Osteocyte (in vitro differentiated cells): ENCODE measurements around the gene SLC18A2. TPM values are rescaled to one million over a fixed set of nuclear protein-coding genes. Genes with fewer than 3 reads are reported as not detected.
A peak's percentile ranks its signal among the peaks of the same experiment; 100 is the strongest.

Source experiments
- DNase-seq: peaks from one replicate; pipeline ENCODE4 v3.0.0; 2021; ENCODE audit warnings: mixed read lengths; ENCODE audit not compliant: unreplicated experiment; ENCODE audit errors: extremely low spot score
- H3K27ac Mint-ChIP-seq: one replicate; pipeline ENCODE4 v1.8.0; 2021; ENCODE audit warnings: mild to moderate bottlenecking, mixed read lengths; ENCODE audit not compliant: unreplicated experiment
- H3K27me3 Mint-ChIP-seq: one replicate; pipeline ENCODE4 v1.8.0; 2021; ENCODE audit warnings: mixed read lengths; ENCODE audit not compliant: unreplicated experiment
- H3K36me3 Mint-ChIP-seq: one replicate; pipeline ENCODE4 v1.8.0; 2021; ENCODE audit warnings: mixed read lengths; ENCODE audit not compliant: unreplicated experiment
- H3K4me1 Mint-ChIP-seq: one replicate; pipeline ENCODE4 v1.8.0; 2021; ENCODE audit warnings: mixed read lengths; ENCODE audit not compliant: unreplicated experiment
- H3K4me3 Mint-ChIP-seq: one replicate; pipeline ENCODE4 v1.8.0; 2021; ENCODE audit warnings: mild to moderate bottlenecking, moderate library complexity, mixed read lengths; ENCODE audit not compliant: unreplicated experiment
- H3K9me3 Mint-ChIP-seq: one replicate; pipeline ENCODE4 v1.8.0; 2021; ENCODE audit warnings: mixed read lengths; ENCODE audit not compliant: unreplicated experiment
- CTCF ChIP-seq: fragments of 200-600 bp; sonication (generic); IDR thresholded peaks from 2 replicates; pipeline ENCODE4 v1.5.0; 2021; ENCODE audit warnings: antibody characterized with exemption, mild to moderate bottlenecking, moderate library complexity
- total RNA-seq: library from RNA; stranded (reverse); gene quantifications from 2 replicates; pipeline ENCODE4 v1.2.1, GENCODE V29; 2021

The SLC18A2 gene
- total RNA-seq, 1 donor from 2014 or later = not detected

GRCh38 chr10:117257721-117258120 is 16.8 kb downstream of the SLC18A2 start:
- no peaks in the 10 kb centered on the region for H3K9me3 Mint-ChIP-seq
- no peak overlapping the region for H3K27ac Mint-ChIP-seq
- TF ChIP-seq CTCF = no peak

GRCh38 chr10:117259279-117259678 is 18.4 kb downstream of the SLC18A2 start:
- TF ChIP-seq CTCF = no peak
- Mint-ChIP-seq H3K27me3 (peaks cover 41% of the 10 kb centered on the region), H3K36me3 (no peaks in the 10 kb centered on the region), H3K4me1 (peaks cover 2% of the 10 kb centered on the region), H3K9me3 (no peaks in the 10 kb centered on the region), H3K4me3 (no peak overlapping the region), H3K27ac (no peak overlapping the region)
- DNase-seq = no peak

More at GRCh38 chr10:117257721-117258120, 16.8 kb downstream of the SLC18A2 start:
- H3K27me3 Mint-ChIP-seq = peaks cover 44% of the 10 kb centered on the region
- no peak overlapping the region for H3K4me3 Mint-ChIP-seq
- H3K36me3 Mint-ChIP-seq = no peaks in the 10 kb centered on the region
- DNase-seq = peak; percentile 42
- H3K4me1 Mint-ChIP-seq = peaks cover 2% of the 10 kb centered on the region

GRCh38 chr10:117260084-117260483 is 19.2 kb downstream of the SLC18A2 start:
- peaks cover 39% of the 10 kb centered on the region for H3K27me3 Mint-ChIP-seq
- no peak for TF ChIP-seq CTCF
- no peaks in the 10 kb centered on the region for H3K36me3 Mint-ChIP-seq
- H3K4me3 Mint-ChIP-seq = no peak overlapping the region
- peaks cover 2% of the 10 kb centered on the region for H3K4me1 Mint-ChIP-seq
- DNase-seq = no peak
- no peak overlapping the region for H3K27ac Mint-ChIP-seq
- no peaks in the 10 kb centered on the region for H3K9me3 Mint-ChIP-seq

- H3K27ac Mint-ChIP-seq = no peak overlapping the region
- no peaks in the 10 kb centered on the region for H3K9me3 Mint-ChIP-seq
- peaks cover 39% of the 10 kb centered on the region for H3K27me3 Mint-ChIP-seq
- DNase-seq = no peak
- TF ChIP-seq CTCF = no peak
- H3K4me1 Mint-ChIP-seq = peaks cover 2% of the 10 kb centered on the region
- no peak overlapping the region for H3K4me3 Mint-ChIP-seq
- H3K36me3 Mint-ChIP-seq = no peaks in the 10 kb centered on the region
These were observed 20.6 kb downstream of the SLC18A2 start for GRCh38 chr10:117261501-117261900.

GRCh38 chr10:117262291-117262902 is 21.5 kb downstream of the SLC18A2 start:
- peaks cover 39% of the 10 kb centered on the region for H3K27me3 Mint-ChIP-seq
- DNase-seq = no peak
- no peaks in the 10 kb centered on the region for H3K36me3 Mint-ChIP-seq
- no peak overlapping the region for H3K4me3 Mint-ChIP-seq
- peaks cover 2% of the 10 kb centered on the region for H3K4me1 Mint-ChIP-seq
- H3K27ac Mint-ChIP-seq = no peak overlapping the region
- no peaks in the 10 kb centered on the region for H3K9me3 Mint-ChIP-seq
- no peak for TF ChIP-seq CTCF
